ENCODE data around the gene BCL11A. TPM values are rescaled to one million over a fixed set of nuclear protein-coding genes. Genes with fewer than 3 reads are reported as not detected.

BCL11A gene
- total RNA-seq, 1 experiment from 2014 or later, result 91.4 TPM

GRCh38 chr2:60413814-60414168, 139.7 kb downstream of the BCL11A start:
- Histone ChIP-seq H2AFZ (ENCODE audit: low read length) (no peak overlapping the region), H4K5ac (ENCODE audit: insufficient read length, low read depth, low read length) (no peak overlapping the region), H3K79me1 (ENCODE audit: insufficient read depth, low read depth, low read length, poor library complexity, severe bottlenecking) (no peaks in the 10 kb centered on the region), H3K4ac (ENCODE audit: low read depth, low read length) (no peak overlapping the region), H3K9ac (ENCODE audit: extremely low read depth, insufficient read length, low read length) (no peak overlapping the region), H2BK20ac (ENCODE audit: low read depth, low read length, poor library complexity, severe bottlenecking) (no peak overlapping the region), H3K27ac (ENCODE audit: insufficient read length, low read depth, low read length) (no peak overlapping the region), H2AK5ac (ENCODE audit: insufficient read length, low read length) (no peak overlapping the region), H3K27me3 (ENCODE audit: insufficient read depth, low read length) (peaks cover 1% of the 10 kb centered on the region; the same call in 1 of the 2 replicates), H2BK120ac (ENCODE audit: low read depth, low read length, poor library complexity, severe bottlenecking) (no peak overlapping the region), H3K4me2 (ENCODE audit: insufficient read depth, insufficient read length, low read length) (no peak overlapping the region), H3K4me1 (ENCODE audit: insufficient read depth, low read length) (peaks cover 13% of the 10 kb centered on the region; the same call in 1 of the 2 replicates), H3K79me2 (ENCODE audit: insufficient read depth, low read length) (no peaks in the 10 kb centered on the region), H3K23ac (ENCODE audit: insufficient read length, low read depth, low read length) (no peak overlapping the region), H3K18ac (ENCODE audit: insufficient read length, low read depth, low read length) (no peak overlapping the region), H2BK5ac (ENCODE audit: insufficient read length, low read length) (no peak overlapping the region), H3K23me2 (ENCODE audit: insufficient read length, low read depth, low read length, poor library complexity, severe bottlenecking) (no peaks in the 10 kb centered on the region), H2BK15ac (ENCODE audit: low read depth, low read length) (no peak overlapping the region), H2BK12ac (ENCODE audit: insufficient read length, low read depth, low read length) (no peak overlapping the region), H4K20me1 (ENCODE audit: control insufficient read depth, insufficient read depth, insufficient read length) (no peaks in the 10 kb centered on the region), H3K9me3 (ENCODE audit: control insufficient read depth, low read depth, low read length) (no peaks in the 10 kb centered on the region), H3T11ph (ENCODE audit: low read length) (no peak overlapping the region), H3K56ac (ENCODE audit: insufficient read length, low read depth, low read length) (no peak overlapping the region), H4K8ac (replicated peaks; ENCODE audit: insufficient read length, low read depth, low read length) (no peak overlapping the region), H4K91ac (ENCODE audit: insufficient read length, low read depth, low read length) (no peak overlapping the region), H3K14ac (ENCODE audit: insufficient read depth, low read length) (no peak overlapping the region)
- Mint-ChIP-seq H3K4me3 (no peak overlapping the region), H3K27me3 (ENCODE audit: low read depth) (peaks cover 26% of the 10 kb centered on the region), H3K4me1 (peaks cover 63% of the 10 kb centered on the region in 2 experiments), H3K36me3 (ENCODE audit: insufficient read depth in 1 of 3, low read depth in 3 of 3) (peaks cover 3 to 5% (median 5%) of the 10 kb centered on the region in 3 experiments; a peak in 6 of 7 replicates), H3K27ac (no peak overlapping the region; a peak in 1 of 7 replicates), H3K9me3 (peaks cover 3 to 7% of the 10 kb centered on the region in 2 experiments; a peak in 2 of 5 replicates)
- TF ChIP-seq, protein P1, sequence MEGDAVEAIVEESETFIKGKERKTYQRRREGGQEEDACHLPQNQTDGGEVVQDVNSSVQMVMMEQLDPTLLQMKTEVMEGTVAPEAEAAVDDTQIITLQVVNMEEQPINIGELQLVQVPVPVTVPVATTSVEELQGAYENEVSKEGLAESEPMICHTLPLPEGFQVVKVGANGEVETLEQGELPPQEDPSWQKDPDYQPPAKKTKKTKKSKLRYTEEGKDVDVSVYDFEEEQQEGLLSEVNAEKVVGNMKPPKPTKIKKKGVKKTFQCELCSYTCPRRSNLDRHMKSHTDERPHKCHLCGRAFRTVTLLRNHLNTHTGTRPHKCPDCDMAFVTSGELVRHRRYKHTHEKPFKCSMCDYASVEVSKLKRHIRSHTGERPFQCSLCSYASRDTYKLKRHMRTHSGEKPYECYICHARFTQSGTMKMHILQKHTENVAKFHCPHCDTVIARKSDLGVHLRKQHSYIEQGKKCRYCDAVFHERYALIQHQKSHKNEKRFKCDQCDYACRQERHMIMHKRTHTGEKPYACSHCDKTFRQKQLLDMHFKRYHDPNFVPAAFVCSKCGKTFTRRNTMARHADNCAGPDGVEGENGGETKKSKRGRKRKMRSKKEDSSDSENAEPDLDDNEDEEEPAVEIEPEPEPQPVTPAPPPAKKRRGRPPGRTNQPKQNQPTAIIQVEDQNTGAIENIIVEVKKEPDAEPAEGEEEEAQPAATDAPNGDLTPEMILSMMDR (conservative IDR thresholded peaks at IDR 0.05), result no peak
- WGBS (ENCODE audit: extremely low coverage, insufficient read length, low lambda C conversion rate), result no CpG with 5 or more reads among the region's 6 CpGs
- no peak for DNase-seq
